ENCODE measurements around the gene MICB. TPM values are rescaled to one million over a fixed set of nuclear protein-coding genes. Genes with fewer than 3 reads are reported as not detected.

Gene MICB
- total and polyA plus RNA-seq, 9 of the 15 experiments (the other 6 are each of a cell fraction or from before 2014, with no cell fraction given): 13.3 to 34.5 (median 19.8) TPM

- TF ChIP-seq ELK1 (CRISPR knock-in tag; IDR thresholded peaks at IDR 0.05): no peak
- TF ChIP-seq ADNP (tag; IDR thresholded peaks at IDR 0.05): no peak
- peak; percentile 69 for TF ChIP-seq NCOR1 (IDR thresholded peaks at IDR 0.05)
- TF ChIP-seq, protein P1, sequence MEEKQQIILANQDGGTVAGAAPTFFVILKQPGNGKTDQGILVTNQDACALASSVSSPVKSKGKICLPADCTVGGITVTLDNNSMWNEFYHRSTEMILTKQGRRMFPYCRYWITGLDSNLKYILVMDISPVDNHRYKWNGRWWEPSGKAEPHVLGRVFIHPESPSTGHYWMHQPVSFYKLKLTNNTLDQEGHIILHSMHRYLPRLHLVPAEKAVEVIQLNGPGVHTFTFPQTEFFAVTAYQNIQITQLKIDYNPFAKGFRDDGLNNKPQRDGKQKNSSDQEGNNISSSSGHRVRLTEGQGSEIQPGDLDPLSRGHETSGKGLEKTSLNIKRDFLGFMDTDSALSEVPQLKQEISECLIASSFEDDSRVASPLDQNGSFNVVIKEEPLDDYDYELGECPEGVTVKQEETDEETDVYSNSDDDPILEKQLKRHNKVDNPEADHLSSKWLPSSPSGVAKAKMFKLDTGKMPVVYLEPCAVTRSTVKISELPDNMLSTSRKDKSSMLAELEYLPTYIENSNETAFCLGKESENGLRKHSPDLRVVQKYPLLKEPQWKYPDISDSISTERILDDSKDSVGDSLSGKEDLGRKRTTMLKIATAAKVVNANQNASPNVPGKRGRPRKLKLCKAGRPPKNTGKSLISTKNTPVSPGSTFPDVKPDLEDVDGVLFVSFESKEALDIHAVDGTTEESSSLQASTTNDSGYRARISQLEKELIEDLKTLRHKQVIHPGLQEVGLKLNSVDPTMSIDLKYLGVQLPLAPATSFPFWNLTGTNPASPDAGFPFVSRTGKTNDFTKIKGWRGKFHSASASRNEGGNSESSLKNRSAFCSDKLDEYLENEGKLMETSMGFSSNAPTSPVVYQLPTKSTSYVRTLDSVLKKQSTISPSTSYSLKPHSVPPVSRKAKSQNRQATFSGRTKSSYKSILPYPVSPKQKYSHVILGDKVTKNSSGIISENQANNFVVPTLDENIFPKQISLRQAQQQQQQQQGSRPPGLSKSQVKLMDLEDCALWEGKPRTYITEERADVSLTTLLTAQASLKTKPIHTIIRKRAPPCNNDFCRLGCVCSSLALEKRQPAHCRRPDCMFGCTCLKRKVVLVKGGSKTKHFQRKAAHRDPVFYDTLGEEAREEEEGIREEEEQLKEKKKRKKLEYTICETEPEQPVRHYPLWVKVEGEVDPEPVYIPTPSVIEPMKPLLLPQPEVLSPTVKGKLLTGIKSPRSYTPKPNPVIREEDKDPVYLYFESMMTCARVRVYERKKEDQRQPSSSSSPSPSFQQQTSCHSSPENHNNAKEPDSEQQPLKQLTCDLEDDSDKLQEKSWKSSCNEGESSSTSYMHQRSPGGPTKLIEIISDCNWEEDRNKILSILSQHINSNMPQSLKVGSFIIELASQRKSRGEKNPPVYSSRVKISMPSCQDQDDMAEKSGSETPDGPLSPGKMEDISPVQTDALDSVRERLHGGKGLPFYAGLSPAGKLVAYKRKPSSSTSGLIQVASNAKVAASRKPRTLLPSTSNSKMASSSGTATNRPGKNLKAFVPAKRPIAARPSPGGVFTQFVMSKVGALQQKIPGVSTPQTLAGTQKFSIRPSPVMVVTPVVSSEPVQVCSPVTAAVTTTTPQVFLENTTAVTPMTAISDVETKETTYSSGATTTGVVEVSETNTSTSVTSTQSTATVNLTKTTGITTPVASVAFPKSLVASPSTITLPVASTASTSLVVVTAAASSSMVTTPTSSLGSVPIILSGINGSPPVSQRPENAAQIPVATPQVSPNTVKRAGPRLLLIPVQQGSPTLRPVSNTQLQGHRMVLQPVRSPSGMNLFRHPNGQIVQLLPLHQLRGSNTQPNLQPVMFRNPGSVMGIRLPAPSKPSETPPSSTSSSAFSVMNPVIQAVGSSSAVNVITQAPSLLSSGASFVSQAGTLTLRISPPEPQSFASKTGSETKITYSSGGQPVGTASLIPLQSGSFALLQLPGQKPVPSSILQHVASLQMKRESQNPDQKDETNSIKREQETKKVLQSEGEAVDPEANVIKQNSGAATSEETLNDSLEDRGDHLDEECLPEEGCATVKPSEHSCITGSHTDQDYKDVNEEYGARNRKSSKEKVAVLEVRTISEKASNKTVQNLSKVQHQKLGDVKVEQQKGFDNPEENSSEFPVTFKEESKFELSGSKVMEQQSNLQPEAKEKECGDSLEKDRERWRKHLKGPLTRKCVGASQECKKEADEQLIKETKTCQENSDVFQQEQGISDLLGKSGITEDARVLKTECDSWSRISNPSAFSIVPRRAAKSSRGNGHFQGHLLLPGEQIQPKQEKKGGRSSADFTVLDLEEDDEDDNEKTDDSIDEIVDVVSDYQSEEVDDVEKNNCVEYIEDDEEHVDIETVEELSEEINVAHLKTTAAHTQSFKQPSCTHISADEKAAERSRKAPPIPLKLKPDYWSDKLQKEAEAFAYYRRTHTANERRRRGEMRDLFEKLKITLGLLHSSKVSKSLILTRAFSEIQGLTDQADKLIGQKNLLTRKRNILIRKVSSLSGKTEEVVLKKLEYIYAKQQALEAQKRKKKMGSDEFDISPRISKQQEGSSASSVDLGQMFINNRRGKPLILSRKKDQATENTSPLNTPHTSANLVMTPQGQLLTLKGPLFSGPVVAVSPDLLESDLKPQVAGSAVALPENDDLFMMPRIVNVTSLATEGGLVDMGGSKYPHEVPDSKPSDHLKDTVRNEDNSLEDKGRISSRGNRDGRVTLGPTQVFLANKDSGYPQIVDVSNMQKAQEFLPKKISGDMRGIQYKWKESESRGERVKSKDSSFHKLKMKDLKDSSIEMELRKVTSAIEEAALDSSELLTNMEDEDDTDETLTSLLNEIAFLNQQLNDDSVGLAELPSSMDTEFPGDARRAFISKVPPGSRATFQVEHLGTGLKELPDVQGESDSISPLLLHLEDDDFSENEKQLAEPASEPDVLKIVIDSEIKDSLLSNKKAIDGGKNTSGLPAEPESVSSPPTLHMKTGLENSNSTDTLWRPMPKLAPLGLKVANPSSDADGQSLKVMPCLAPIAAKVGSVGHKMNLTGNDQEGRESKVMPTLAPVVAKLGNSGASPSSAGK (IDR thresholded peaks at IDR 0.05): peak; percentile 78
- TF ChIP-seq ZNF12 (CRISPR knock-in tag; IDR thresholded peaks at IDR 0.05): no peak
- TF ChIP-seq MCM7 (IDR thresholded peaks at IDR 0.05): no peak
- TF ChIP-seq POLR3A (IDR thresholded peaks at IDR 0.05; ENCODE audit: borderline replicate concordance, extremely low read depth, insufficient read depth, insufficient read length): no peak
- TF ChIP-seq CEBPZ (IDR thresholded peaks at IDR 0.05; ENCODE audit: borderline replicate concordance, low read depth, low read length): no peak
- no peak for TF ChIP-seq TAF7 (tag; IDR thresholded peaks at IDR 0.05)
- no peak for TF ChIP-seq NCOA2 (IDR thresholded peaks at IDR 0.05; ENCODE audit: partially characterized antibody in 2 of 2)
- no peak for TF ChIP-seq ZNF165 (CRISPR knock-in tag; IDR thresholded peaks at IDR 0.05; ENCODE audit: borderline replicate concordance)
- no peak for TF ChIP-seq ZNF384 (IDR thresholded peaks at IDR 0.05; ENCODE audit: low read depth, low read length)
These were observed 7.7 kb upstream of the MICB start (continued) for GRCh38 chr6:31490115-31490873.

All from K562 (cell line).